ENCODE measurements around the gene FAM222B.
A peak's percentile ranks its signal among the peaks of the same experiment; 100 is the strongest.
"Not testable (repeated sequence)": the region's sequence is repeated elsewhere in the genome, so short reads cannot be mapped to it uniquely, and the experiment has no call there.

Gene FAM222B

DNA sequence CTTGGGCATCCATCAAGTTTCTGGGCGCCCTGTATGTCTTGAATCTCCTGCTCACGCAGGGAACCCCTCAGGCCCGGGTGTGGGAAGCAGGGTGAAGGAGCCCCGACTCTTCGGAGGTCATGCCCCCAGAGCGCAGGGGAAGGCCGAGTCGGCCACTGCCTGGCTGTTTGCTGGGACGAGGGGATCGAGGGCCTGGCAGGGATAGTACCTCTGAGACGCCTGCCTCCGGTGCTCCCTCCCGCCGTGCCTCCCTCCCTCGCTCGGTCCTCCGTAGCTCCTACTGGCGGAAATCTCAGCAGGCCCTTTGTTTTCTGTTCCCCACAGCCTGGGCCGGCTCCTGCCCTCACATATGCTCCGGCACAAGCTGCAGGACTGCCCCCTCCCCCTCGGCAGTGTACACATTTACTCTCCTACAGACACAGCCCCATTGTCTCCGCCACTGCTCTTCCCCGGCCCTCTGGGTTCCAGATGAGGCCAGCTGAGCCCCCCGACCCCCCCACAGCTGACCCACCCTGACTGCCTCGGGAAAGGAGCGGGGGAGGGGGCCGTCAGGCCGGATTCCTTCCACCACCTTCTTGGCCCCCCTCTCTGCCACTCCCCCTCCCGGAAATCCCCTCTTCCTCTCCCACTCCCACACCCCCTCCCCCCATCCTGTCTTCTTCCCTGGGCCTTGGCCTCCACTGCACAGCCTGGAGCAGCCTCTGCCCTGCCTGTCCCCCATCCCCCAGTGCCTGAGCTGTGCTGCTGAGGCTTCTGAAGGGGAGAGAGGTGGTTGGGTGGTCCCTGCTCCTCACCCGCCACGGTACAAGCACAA lies 97.4 kb downstream of the FAM222B start:
- peak; percentile 37 for DNase-seq (ENCODE audit: low read depth)

DNA sequence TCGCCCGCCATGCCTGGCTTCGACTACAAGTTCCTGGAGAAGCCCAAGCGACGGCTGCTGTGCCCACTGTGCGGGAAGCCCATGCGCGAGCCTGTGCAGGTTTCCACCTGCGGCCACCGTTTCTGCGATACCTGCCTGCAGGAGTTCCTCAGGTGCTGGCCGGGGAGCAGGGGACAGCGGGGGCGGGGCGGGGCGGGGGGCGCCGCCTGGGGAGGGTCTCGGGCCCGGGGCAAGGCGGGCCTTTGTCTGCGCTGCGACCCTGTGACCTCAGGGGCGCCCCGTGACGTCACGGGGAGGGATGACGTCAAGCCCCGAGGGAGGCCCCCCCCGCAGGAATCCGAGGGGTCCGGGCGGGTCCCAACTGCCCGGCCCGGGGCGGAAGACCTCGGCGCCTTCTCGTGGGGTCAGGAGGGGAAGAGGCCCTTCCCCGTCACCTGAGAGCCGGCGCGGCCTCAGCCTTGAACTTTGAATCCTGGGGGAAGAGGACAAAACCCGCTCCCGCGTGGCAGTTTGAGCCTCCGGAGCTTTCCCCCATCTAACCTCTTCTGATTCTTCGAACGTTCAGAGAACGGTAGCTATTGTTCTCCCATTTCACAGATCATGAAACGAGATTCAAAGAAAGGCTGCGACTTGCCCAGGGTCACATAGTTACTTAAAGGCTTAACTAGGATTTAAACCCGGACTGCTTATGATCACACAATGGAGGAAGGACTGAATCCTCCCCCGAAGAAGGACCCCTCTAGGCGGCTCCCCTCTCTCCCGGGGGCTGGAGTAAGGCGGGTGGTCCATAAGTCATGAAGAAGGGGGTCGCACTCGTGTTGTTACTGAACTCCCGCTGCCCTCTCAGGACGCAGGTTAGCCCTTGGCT lies 98.3 kb downstream of the FAM222B start:
- DNase-seq (ENCODE audit: low read depth) = peak; percentile 59

DNA sequence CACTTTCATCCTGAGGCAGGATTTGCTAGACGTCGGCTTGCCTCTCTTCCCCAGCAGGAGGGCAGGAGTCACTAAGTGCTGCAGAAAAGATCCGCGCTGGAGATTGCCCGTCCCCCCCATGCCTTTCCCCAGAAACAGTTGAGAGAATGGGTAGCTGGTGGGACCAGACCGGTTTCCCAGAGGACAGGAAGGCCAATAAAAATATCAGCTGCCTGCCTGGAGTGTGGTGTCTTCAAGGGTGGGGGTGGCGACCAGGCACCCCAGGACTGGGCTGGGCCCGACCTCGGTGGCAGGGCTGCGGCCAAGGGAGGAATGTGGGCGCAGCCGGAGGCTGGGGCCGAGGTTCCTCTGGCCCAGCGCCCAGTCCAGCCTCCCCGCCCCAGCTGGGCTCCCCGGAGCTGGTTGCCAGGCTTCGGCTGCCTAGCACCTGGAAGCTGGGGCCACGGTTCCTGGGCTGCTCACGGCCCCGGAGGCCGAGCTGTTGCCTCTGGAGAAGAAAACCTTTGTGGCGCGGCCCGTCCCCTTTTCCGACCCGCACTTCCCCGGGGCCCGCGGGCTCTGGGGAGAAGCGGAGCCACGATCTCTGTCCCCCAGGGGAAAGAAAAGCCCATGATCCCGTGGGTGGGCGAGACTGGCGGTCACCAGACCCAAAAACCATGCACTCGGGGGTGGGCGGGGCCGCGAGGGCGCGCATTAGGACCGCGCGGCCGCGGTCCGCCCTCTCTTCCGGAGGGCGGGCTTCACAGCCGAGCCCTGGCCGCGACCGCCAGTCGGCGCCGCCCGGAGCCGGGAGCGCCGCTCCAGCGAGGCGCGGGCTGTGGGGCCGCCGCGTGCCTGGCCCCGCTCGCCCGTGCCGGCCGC lies 99.1 kb downstream of the FAM222B start, which contains the start of gene TRAF4:
Gene TRAF4, plus strand, starts transcription at position 769 of the 861 bp plus-strand sequence. CDS start 102 bp downstream, outside the sequence.
- peak; percentile 89 for DNase-seq (ENCODE audit: low read depth)

DNA sequence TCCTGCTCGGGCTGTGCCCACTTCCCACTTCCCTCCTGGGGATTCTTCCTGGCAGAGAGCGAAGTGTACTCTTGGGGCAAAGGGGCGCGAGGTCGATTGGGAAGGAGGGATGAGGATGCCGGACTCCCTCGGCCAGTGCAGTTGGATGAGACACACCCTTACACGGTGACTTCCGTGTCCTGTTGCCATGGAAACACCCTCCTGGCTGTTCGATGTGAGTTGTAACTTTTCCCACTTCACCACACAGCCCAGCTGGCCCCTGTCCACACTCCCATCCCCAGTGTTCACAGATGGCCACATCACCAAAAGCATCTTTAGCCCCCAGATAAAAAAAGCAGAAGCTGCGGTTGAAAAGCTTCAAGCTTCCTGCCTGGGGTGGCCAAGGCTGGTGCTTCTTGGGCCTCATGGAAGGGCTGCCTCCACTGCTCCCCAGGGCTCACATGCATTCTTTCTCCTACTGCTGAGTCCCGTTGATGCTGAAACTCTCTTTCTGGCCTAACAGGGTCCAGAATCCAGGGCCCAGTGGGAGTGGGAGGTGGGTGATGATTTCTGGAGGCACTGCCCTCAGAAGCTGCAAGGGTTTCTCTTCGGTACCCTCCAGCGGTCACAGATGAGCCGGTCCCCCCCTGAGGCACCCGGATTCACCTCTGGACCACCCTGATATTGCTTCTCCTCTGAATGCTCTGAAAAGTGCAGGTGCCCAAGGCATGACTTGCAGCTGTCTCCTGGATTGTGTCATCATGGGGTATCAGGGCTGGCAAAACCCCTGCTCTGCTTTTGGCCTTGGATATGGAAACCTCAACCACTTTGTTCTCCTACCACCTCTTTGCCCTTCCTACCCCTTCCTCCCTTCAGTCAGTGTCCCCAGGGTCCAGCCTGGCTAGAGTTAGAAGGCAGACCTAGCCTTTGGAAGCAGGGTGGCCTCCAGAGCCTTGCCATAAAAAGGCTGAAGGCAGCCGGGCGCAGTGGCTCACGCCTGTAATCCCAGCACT lies 100.9 kb downstream of the FAM222B start:
- no peak for DNase-seq (ENCODE audit: low read depth)

DNA sequence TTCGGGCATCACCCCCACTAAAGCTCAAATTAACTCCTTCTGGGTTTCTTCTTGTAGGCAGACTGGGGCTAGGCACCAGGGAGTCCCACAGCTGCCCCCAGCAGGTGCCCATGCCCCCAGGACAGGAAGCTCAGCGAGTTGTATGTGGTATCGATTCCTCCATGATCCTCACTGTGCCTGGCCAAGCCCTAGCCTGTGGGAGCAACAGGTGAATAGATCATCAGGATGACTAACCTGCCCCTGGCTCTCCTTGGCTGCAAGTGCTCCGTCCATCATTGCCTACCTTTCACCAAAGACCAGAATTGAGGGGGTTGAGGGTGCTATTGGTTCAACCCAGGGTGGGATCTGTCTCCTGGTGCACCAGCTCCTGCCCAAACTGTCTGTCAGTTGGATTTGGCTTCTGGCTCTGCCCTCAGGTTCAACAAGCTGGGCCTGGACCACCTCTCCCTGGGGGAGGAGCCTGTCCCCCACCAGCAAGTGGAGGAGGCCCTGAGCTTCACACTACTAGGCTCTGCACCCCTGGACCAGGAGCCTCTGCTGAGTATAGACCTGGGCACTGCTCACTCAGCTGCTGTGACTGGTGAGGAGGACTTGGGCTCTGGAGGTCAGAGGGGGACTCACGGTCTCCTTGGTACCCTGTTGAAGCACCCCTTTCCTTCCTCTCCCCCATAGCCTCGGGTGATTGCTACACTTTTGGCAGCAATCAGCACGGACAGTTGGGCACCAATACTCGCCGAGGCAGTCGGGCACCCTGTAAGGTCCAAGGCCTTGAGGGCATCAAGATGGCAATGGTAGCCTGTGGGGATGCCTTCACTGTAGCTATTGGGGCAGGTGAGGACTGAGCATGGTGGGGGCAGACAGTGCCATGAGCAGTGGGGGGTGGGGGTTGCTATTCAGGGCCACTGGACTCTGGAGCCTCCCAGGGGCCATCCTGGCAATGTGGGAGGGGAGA lies 101.9 kb downstream of the FAM222B start:
- no peak for DNase-seq (ENCODE audit: low read depth)

DNA sequence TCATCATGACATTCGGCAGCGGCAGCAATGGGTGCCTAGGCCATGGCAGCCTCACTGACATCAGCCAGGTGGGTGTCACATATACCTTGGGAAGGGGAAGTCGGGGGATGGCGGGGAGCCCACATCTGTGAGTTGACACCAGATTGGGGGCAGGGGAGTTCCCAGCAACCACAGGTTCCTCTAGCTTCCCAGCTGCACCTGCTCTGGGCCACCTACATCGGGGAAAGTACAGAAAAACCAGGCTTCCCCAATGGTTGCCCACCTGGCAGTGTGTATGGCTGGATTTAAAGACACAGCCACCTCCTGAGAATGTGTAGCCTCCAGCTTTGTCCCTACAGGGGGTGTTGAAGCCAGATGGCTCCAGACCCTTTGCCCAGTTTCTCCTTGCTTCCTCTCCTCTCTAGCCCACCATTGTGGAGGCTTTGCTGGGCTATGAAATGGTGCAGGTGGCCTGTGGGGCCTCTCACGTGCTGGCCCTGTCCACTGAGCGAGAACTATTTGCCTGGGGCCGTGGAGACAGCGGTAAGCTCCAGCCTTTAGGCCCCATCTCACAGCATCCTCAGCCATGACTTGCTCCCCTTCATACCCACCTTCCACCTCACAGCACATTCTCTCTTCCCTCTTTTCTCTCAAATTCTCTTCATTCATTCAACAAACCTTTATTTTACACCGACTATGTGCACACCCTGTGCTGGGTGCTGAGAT lies 103.8 kb downstream of the FAM222B start:
- no peak for DNase-seq (ENCODE audit: low read depth)

DNA sequence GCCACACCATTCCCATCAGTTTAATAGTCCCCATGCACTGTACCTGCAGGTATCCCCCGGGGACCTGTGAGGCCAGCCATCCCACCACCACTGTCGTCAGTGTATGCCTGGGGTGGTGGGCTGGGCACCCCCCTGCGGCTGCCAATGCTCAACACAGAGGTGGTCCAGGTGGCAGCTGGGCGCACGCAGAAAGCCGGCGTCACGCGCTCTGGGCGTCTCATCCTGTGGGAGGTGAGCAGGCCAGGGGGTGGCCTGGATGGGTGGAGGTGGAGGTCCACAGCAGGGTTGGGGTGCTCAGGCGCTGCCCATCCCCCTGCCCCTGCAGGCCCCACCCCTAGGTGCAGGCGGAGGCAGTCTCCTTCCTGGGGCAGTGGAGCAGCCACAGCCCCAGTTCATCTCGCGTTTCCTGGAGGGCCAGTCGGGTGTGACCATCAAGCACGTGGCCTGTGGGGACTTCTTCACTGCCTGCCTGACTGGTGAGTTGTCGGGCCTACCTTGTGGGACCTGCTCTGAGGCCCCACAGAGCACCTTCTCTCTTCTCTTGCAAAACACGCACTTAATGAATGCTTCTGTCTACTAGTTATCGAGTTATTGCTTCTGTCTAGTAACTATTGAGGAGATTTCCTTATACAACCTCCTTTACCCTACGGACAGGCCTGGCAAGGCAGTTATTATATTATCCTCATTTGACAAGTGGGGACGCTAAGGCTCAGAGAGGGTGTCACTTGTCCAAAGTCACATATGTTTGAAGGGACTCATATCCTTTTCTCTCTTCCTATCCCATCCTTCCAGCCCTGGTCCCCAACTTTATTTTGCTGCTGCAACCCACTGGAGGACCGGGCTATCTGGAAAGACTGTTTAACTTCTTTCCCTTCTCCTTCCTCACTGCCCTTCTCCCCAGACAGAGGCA lies 104.6 kb downstream of the FAM222B start:
- DNase-seq (ENCODE audit: low read depth) = no peak

DNA sequence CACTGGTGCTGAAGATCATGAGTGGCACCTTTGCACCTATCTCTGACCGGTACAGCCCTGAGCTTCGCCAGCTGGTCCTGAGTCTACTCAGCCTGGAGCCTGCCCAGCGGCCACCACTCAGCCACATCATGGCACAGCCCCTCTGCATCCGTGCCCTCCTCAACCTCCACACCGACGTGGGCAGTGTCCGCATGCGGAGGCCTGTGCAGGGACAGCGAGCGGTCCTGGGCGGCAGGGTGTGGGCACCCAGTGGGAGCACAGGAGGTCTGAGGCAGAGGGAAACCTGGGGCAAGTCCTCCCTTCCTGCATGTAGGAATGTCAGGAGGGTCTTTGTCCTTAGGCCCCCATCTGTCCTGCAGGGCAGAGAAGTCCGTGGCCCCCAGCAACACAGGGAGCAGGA lies 105.3 kb downstream of the FAM222B start:
- no peak for DNase-seq (ENCODE audit: low read depth)

DNA sequence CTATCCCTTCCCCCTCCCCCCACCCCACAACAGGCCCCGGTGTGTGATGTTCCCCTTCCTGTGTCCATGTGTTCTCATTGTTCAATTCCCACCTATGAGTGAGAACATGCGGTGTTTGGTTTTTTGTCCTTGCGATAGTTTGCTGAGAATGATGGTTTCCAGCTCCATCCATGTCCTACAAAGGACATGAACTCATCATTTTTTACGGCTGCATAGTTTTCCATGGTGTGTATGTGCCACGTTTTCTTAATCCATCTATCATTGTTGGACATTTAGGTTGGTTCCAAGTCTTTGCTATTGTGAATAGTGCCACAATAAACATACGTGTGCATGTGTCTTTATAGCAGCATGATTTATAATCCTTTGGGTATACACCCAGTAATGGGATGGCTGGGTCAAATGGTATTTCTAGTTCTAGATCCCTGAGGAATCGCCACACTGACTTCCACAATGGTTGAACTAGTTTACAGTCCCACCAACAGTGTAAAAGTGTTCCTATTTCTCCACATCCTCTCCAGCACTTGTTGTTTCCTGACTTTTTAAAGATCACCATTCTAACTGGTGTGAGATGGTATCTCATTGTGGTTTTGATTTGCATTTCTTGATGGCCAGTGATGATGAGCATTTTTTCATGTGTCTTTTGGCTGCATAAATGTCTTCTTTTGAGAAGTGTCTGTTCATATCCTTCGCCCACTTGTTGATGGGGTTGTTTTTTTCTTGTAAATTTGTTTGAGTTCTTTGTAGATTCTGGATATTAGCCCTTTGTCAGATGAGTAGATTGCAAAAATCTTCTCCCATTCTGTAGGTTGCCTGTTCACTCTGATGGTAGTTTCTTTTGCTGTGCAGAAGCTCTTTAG lies 106.4 kb downstream of the FAM222B start:
- DNase-seq (ENCODE audit: low read depth) = not testable (repeated sequence)

DNA sequence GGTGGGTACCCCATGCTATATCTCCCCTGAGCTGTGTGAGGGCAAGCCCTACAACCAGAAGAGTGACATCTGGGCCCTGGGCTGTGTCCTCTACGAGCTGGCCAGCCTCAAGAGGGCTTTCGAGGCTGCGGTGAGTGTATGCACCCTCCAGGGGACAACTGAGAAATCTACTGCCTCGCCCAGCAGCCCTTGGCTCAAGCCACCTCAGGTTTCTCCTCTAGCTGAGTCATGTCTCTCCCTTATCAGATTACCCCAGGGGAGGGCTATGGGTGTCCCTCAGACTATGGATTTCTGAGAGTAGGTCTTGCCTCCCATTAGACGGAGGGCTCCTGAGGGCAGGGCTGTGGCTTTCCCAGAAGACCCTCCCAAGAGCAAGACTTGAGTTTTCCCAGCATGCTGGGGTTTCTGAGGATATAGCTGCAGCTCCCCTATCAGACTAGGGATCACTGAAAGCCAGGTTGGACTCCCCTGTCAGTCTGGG lies 107.3 kb downstream of the FAM222B start:
- no peak for DNase-seq (ENCODE audit: low read depth)

DNA sequence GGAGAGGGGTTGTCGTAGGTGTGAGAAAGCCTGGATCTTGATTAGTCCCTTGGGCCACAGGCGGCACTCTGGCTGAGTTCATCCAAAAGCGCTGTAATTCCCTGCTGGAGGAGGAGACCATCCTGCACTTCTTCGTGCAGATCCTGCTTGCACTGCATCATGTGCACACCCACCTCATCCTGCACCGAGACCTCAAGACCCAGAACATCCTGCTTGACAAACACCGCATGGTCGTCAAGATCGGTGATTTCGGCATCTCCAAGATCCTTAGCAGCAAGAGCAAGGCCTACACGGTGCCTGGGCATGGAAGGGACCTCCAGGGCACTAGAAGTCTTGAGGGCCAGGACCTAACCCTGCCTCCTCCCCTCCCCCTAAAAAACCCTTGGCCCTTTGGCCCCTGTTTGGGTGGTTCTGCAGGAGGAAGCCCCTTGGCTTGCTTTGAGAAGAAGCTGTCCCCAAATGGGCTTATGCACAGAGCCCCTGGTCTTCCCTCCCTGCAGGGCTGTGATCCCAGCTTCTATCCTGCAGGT lies 107.8 kb downstream of the FAM222B start:
- DNase-seq (ENCODE audit: low read depth) = no peak

DNA sequence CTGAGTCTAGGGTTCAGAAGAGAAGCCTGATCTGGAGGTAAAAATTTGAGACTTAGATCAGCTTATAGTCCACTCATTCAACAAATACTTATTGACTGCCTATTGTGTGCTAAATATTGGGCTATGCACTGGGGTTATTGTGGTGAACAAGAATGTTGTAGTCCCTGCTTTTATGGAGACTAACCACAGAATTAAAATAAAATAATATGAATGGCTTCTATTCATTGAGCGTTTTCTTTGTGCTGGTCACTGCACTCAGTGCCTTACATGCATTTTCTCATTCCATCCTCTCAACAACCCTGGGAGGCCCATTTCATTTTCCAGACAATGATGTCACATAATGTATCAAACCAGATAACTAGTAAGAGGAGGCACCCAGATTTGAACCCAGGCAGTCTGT lies 109.2 kb downstream of the FAM222B start:
- DNase-seq (ENCODE audit: low read depth) = no peak

DNA sequence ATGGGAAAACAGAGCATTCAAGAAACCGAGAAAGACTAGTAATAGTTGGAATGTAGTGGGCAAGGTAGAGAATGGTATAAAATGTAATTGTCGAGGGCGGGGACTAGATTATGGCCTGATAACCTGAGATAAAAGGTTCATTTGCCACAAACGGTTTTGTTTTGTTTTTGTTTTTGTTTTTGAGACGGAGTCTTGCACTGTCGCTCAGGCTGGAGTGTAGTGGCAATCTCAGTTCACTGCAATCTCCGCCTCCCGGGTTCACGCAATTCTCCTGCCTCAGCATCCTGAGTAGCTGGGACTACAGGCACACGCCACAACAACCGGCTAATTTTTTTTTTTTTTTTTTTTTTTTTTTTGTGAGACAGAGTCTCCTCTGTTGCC lies 112.7 kb downstream of the FAM222B start:
- no peak for DNase-seq (ENCODE audit: low read depth)

DNA sequence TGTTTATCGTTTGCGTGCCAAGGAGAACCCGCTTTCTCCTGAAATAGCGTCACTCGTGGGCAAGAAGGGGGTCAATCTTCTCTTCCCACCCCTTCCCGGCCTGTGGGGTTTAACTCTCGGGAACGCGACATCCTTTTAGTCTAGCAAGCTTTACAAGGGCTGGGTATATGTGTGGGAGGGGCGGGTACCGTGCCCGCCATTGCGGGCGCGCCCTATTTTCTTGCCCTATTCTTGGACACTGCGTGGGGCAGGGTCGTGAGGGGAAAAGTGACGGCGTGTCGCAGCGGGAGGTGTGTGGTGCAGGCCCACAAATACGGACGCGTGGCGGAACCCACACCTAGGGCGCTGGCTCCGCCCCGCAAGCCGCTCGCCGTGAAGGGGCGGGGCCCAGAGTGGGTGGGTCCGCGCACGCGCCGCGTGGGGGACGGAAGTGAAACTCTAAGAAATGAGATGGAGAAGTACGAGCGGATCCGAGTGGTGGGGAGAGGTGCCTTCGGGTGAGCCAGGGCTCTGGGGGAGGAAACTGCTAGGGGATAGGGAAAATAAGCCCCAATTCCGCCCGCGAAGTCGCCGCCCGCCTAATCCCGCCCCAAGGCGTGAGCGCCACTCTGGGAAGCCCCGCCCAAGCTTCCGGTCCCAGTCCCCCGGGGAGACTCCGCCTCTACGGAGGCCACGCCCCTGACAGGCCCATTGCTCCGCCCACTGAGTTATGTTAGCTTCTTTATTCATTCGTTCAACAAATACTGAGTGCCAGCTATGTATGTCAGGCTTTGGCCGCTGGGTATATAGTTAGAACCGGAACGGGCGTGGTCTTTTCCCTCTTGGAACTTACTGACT lies 114.0 kb downstream of the FAM222B start, which contains the start of gene NEK8:
Gene NEK8, plus strand, starts transcription at position 425 of the 837 bp plus-strand sequence. Its CDS starts 26 bp downstream, at position 451.
- DNase-seq (ENCODE audit: low read depth) = peak; percentile 88
